GM18951 (cell line): ENCODE results near the gene KBTBD12.

Experiments
- POLR2A ChIP-seq: IDR thresholded peaks from 4 replicates; pipeline ENCODE4 v1.6.1; 2011; ENCODE audit warnings: mild to moderate bottlenecking; ENCODE audit not compliant: insufficient read length, insufficient read depth; ENCODE audit errors: extremely low read depth
- in situ Hi-C: fragments of 300-500 bp; cut with MboI; formaldehyde crosslinking; loops from one replicate; pipeline ENCODE4 v1.12.0; 2022; ENCODE audit warnings: low sequenced_read_pairs, mixed read lengths, inconsistent platforms; ENCODE audit not compliant: unreplicated experiment

Gene KBTBD12

DNA sequence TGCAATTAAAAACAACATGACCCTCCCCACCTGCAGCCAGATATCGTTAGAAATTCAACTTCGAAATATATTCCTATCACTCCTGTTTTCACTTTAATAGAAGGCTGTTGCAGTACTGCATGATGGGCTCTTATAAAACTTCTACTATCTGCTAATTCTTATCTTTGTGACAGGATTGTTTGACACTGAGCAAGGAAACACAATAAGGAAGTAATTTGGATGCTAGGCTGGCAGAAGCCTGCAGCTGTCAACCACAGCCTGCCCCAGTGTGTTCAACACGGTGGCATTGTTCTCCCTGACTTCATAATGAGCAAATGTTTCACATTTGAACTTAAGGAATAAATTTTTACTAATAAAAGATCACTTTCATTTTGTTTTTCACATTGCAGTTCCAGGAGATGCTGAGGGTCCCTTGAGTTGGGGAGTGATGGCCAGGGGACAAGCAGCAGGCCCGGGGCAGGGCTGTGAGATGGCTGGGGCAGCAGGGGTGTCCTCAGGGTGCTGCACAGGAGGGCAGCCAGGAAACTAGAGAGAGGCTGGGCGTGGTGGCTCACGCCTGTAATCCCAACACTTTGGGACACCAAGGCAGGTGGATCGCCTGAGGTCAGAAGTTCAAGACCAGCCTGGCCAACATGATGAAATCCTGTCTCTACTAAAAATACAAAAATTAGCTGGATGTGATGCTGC lies 72.4 kb downstream of the KBTBD12 start:
- TF ChIP-seq POLR2A: no peak
- in situ Hi-C loops: no loop called here

DNA sequence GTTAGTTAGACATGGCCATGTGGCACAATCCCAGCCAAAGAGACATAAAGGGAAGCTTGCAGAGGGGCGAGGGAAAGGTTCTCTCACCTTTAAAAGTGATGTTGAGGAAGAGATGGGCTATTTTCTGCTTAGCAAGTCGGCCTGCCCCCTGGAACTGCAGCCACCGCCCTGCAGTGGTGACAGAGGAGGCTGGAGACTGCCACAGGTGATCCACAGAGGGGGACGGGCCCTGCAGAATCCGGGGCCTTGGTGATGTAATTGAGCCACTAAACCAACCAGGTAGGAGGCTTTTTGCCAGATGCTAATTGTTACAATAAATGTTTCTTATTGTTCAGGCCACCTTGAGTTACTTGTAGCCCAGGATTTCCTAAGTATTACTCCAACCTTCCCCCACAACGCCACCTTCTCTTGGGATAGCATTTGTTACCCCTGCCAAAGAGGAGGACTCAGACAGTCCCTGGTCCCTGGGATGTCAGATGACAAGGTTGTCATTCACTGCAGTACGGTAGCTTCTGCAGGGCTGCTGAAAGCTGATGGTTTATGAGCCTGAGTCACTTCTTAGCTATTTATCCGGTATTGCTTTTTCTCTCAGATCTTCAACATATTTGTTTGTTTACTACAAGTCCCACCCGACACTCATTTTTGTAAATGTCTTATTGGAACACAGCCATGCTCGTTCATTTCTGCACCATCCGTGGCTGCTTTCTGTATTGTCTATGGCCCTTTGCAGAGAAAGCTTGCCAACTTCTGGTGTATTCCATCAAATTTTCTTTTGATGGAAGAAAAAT lies 73.9 kb downstream of the KBTBD12 start:
- no peak for TF ChIP-seq POLR2A
- in situ Hi-C loops: no loop called here

DNA sequence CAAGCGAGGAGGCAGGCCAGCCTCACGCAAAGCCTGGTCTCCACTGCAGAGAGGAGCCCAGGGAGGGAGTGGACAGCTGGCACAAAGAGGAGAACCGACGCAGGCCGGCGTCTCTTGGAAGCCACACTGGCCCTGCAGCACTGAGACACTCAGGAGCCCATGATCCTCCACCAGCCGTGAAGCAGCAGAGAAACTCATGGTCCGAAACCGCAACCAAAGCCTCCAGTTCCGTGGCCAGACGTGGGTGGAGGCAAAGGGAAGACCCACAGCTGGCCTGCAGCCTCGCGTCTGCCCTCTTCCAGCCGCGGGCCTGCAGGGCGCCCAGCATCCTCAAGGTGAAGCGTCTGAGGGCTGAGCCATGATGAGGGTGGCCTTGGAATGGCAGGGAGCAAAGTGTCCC lies 75.0 kb downstream of the KBTBD12 start:
- no peak for TF ChIP-seq POLR2A
- in situ Hi-C loops: no loop called here

DNA sequence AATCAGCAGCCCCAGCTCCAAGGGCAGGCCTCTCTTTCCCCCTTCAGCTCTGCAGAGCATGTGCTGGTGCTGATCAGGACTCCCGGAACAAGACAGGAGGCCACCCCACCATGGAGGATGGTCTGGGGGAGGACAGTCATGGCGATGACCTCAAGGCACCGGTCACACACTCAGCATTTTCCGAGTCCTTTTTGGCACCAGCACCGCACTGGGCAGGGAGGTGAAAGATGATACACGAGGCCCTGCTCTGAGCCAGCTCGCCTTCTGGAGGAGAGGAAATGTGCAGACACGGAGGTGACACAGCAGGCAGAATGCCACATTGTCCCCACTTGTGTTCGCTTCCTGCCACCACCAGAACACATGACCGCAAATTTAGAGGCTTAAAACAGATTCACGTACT lies 75.4 kb downstream of the KBTBD12 start:
- in situ Hi-C loops: no loop called here
- TF ChIP-seq POLR2A: no peak

DNA sequence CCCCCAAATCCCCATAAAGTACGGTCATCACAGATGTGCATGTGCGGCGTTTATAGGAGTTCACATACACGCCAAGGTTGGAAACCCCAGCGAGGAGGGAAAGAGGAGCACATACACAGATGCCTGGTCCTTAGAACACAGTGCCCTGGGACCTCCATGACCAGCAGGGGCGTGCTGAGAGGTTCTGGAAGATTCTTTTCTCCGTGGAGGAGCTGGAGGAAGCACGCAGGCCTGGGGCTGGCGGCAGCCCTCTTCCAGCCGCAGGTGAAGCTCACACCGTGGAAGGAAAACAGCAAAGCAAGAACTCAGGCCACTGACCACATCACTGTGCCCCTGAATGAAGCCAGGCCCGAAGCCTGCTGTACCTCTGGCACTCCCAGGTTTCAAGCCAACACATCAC lies 76.2 kb downstream of the KBTBD12 start:
- no peak for TF ChIP-seq POLR2A
- in situ Hi-C loops: no loop called here

DNA sequence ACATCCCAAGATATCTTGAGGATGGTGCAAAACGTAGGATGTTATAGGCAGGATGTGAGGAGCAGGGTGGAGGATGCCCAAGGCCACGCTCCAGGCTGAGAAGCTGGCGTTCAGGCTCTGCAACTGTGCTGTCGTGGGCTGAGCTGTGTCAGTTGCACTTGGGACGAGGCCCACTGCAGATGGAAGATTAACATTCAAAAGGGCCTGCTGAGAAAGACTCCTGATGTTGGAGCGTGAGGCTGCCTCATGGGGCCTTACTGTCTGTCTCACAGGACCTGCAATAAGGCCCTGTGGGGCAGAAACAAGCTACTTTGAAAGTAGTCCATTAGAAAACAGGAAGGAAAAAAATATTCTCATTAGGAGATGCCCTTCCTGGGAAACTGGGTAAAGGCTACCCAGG lies 76.6 kb downstream of the KBTBD12 start:
- no peak for TF ChIP-seq POLR2A
- in situ Hi-C loops: no loop called here

DNA sequence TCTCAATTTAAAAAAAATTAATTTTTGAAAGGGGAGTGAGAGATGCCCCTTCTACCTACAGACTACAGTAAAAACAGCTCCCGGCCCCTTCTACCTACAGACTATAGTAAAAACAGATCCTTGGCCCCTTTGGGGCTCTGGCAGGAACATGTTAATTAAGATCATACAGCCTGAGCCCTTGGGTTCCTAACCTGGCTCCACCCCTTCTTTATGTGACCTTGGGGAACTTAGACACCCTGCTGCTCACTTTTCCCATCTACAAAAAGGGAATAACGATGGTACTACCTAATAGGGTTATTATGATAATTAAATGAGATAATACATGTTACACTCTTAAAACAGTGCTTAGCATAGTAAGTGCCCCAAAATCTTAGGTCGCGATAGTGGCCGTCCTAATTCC lies 77.1 kb downstream of the KBTBD12 start:
- no peak for TF ChIP-seq POLR2A
- in situ Hi-C loops: no loop called here

DNA sequence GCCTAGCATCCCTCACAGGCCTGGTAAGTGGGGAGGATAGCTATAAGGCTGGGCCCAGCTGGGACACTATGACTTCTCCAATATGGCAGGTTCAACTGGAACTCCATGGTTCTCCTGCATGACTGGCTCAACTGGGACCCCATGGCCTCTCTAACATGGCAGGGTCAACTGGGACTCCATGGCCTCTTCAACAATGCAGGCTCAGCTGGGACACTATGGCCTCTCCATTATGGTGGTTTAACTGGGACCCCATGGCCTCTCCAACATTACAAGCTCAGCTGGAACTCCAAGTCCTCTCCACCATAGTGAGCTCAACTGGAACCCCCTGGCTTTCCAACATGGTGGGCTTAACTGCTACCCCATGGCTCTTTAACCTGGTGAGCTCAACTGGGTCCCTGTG lies 79.0 kb downstream of the KBTBD12 start:
- in situ Hi-C loops: no loop called here
- no peak for TF ChIP-seq POLR2A

DNA sequence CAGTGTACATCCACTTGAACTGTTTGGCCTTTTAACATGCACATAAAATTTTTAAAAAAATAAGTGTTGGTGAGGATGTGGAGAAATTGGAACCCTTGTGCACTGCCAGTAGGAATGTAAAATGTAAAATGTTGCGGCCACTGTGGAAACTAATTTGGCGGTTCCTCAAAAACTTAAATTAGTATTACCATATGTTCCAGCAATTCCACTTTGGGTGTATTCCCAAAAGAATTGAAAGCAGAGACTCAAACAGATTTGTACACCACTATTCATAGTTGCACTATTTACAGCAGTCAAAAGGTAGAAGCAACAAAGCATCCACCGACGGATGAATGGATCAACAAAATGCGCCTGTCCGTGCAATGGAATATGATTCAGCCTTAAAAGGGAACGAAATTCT lies 82.0 kb downstream of the KBTBD12 start:
- no peak for TF ChIP-seq POLR2A
- in situ Hi-C loops: no loop called here

DNA sequence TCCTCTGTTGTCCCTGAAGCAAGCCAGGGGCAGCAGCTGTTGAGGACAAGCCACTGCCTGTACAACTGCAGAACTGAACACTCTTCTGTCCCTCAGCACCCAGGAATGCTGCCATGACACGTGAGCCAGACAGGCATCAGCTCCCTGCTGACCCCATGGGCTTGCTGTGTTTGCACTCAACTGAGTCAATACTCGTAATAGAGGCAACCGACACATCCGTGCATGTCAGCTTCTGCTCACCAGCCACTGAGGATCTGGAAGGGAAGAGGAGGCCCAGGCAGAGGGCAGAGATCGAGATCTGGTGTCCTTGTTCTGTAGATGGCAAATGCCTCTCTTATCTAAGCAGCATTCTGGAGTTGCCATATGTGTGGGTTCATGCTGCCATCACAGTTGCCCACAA lies 82.9 kb downstream of the KBTBD12 start:
- in situ Hi-C loops: no loop called here
- no peak for TF ChIP-seq POLR2A

DNA sequence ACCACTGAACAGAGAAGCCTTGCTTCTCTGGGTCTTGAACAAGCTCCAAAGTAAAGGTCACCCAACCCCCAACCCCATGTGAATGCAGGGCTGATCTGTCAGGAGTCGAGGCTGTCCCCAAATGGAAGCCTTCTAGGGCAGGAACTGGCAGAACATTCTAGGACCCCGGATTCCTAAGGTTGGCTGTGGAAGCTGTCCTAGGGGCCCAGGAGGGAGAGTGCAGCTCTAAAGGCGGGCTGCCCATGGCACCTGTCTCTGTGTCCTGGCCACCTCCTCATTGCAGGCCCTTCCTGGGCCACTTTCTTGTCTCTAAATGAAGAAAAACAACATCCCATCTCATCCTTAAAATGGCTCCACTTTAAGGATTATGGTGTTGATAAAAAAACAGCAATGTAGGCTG lies 83.6 kb downstream of the KBTBD12 start:
- in situ Hi-C loops: no loop called here
- TF ChIP-seq POLR2A: no peak

DNA sequence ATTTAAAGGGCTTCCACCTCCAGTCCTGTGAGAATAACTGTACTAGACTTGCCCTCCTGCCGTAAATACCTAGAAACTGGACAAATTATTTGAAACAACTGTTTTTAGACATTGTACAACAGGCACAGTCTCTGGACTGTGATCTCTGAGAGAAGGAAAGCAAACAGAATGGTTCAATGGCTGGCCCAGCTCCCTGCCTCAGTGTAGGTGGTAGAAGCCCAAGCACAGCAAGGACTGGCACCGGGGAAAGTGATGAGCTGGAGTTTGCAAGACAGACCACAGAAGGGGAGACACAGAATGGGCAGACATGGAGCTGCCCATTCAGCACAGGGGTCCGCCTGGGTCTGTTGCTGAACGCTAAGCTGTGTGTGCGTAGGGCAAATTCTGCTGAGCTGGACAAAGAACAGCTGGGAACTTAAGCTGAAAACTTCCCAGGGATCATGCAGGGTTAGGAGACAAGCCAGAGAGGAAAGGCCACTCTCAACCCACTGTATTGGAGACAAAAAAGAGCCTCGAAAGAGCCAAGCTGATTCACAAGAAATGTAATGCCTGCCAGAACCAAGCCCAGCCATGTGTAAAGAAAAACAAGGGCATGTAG lies 84.6 kb downstream of the KBTBD12 start:
- in situ Hi-C loops: no loop called here
- TF ChIP-seq POLR2A: no peak

DNA sequence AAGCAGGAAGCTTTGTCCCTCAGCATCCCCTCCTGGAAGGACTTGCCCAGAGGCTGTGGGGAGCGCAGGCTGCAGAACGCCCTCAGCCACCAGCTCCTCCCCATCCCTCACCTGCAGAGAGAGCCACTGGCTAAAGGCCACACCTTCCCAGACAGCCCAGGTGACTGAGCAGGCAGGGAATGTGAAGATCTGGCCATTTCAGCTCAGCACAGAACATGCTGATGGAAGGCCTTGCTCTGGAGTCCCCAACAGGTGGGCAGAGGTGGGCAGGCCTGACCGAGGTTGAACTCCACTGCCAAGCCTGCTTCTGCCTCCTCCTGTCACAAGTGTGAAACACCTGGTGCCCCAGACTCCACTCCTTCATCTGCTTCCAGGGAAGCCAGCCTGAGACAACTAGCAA lies 86.5 kb downstream of the KBTBD12 start:
- TF ChIP-seq POLR2A: no peak
- in situ Hi-C loops: no loop called here

DNA sequence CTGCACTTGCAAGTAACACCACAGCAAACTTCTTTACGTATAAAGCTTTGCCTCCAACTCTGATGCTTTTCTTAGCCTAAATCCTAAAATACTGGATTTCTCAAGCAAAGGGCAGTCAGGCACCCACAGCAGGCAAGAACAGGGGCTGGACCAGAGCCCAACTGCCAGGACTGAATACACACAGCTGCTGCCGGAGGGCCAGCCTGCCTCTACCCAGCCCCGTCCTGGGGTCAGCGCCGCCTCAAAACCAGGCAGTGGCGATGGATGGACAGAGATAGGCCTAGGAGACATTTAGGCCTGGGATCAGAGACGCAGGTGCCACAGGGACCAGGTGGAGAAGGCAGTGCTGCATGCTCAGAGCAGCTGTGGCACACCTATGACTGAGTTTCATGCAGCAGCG lies 89.6 kb downstream of the KBTBD12 start:
- no peak for TF ChIP-seq POLR2A
- in situ Hi-C loops: no loop called here
